Karpas-422 (cell line): ENCODE results near the gene NKD1. TPM values are rescaled to one million over a fixed set of nuclear protein-coding genes. Genes with fewer than 3 reads are reported as not detected.

Experiments used
- DNase-seq: peaks from one replicate; pipeline ENCODE4 v3.0.0-alpha.2; 2015
- H2AFZ ChIP-seq: fragments of 200-600 bp; sonication (generic); 2 replicates; pipeline ENCODE4 v1.6.1; 2014; ENCODE audit warnings: antibody characterized with exemption, low read length, mixed read lengths
- H3K27ac ChIP-seq: fragments of 200-600 bp; sonication (generic); 2 replicates; pipeline ENCODE4 v1.5.1; 2014; ENCODE audit warnings: mild to moderate bottlenecking, low read length, moderate library complexity
- H3K27me3 ChIP-seq: fragments of 200-600 bp; sonication (generic); 2 replicates; pipeline ENCODE4 v1.6.1; 2014; ENCODE audit warnings: low read length, mixed read lengths
- H3K36me3 ChIP-seq: fragments of 200-600 bp; sonication (generic); 2 replicates; pipeline ENCODE4 v1.6.1; 2014; ENCODE audit warnings: low read length, mixed read lengths; ENCODE audit not compliant: insufficient read depth
- H3K4me1 ChIP-seq: fragments of 200-600 bp; sonication (generic); 2 replicates; pipeline ENCODE4 v1.6.1; 2014; ENCODE audit warnings: mild to moderate bottlenecking, low read length, mixed read lengths
- H3K4me2 ChIP-seq: fragments of 200-600 bp; sonication (generic); 2 replicates; pipeline ENCODE4 v1.6.1; 2014; ENCODE audit warnings: low read length, low read depth, mild to moderate bottlenecking; ENCODE audit not compliant: poor library complexity, severe bottlenecking
- H3K4me3 ChIP-seq: fragments of 200-600 bp; sonication (generic); 2 replicates; pipeline ENCODE4 v1.5.1; 2014; ENCODE audit warnings: mild to moderate bottlenecking, antibody characterized with exemption, low read length, mixed read lengths
- H3K79me2 ChIP-seq: fragments of 200-600 bp; sonication (generic); 2 replicates; pipeline ENCODE4 v1.6.1; 2014; ENCODE audit warnings: mild to moderate bottlenecking, low read length, mixed read lengths
- H3K9ac ChIP-seq: fragments of 200-600 bp; sonication (generic); 2 replicates; pipeline ENCODE4 v1.6.0; 2014; ENCODE audit warnings: low read length
- H3K9me2 ChIP-seq: fragments of 200-600 bp; sonication (generic), shearing (Covaris generic); replicated peaks from 2 replicates; pipeline ENCODE4 v1.6.0; 2014; ENCODE audit warnings: mild to moderate bottlenecking, low read length, moderate library complexity; ENCODE audit not compliant: insufficient read depth
- H3K9me3 ChIP-seq: fragments of 300-700, 200-600 bp; sonication (generic); 2 replicates; pipeline ENCODE4 v1.6.1; 2014; ENCODE audit warnings: low read length, mixed read lengths
- H4K20me1 ChIP-seq: fragments of 200-600 bp; sonication (generic); 2 replicates; pipeline ENCODE4 v1.6.1; 2014; ENCODE audit warnings: mild to moderate bottlenecking, antibody characterized with exemption, low read length, low read depth; ENCODE audit not compliant: insufficient read depth
- total RNA-seq: library from RNA; depleted of rRNA; stranded (reverse); fragments of >200 nt; shearing (Covaris generic); gene quantifications from 2 replicates; pipeline ENCODE4 v1.2.3, GENCODE V29; 2014; ENCODE audit warnings: low replicate concordance

The NKD1 gene
- total RNA-seq, 1 experiment from 2014 or later, result not detected

- no peak for DNase-seq
- Histone ChIP-seq H3K4me1 (no peaks in the 10 kb centered on the region), H2AFZ (no peak overlapping the region), H3K4me3 (no peak overlapping the region), H3K4me2 (no peak overlapping the region), H3K9ac (no peak overlapping the region), H3K79me2 (no peaks in the 10 kb centered on the region), H4K20me1 (no peaks in the 10 kb centered on the region), H3K9me3 (no peaks in the 10 kb centered on the region), H3K9me2 (no peaks in the 10 kb centered on the region), H3K27ac (no peak overlapping the region), H3K27me3 (no peaks in the 10 kb centered on the region), H3K36me3 (no peaks in the 10 kb centered on the region)
Measured at GRCh38 chr16:50646345-50646744, 98.1 kb downstream of the NKD1 start.

GRCh38 chr16:50651835-50652438 lies 103.7 kb downstream of the NKD1 start:
- no peak overlapping the region for H3K9ac ChIP-seq
- H3K4me3 ChIP-seq, result no peak overlapping the region
- no peaks in the 10 kb centered on the region for H3K27me3 ChIP-seq
- H3K4me2 ChIP-seq, result no peak overlapping the region
- H3K9me3 ChIP-seq, result no peaks in the 10 kb centered on the region
- H3K4me1 ChIP-seq, result no peaks in the 10 kb centered on the region
- no peaks in the 10 kb centered on the region for H4K20me1 ChIP-seq
- no peak overlapping the region for H2AFZ ChIP-seq
- peak; percentile 61 for DNase-seq
- no peaks in the 10 kb centered on the region for H3K9me2 ChIP-seq
- H3K36me3 ChIP-seq, result no peaks in the 10 kb centered on the region
- H3K27ac ChIP-seq, result no peak overlapping the region
- H3K79me2 ChIP-seq, result no peaks in the 10 kb centered on the region

GRCh38 chr16:50652836-50653425 lies 104.7 kb downstream of the NKD1 start:
- H3K4me2 ChIP-seq, result no peak overlapping the region
- H3K9me2 ChIP-seq, result no peaks in the 10 kb centered on the region
- H3K4me3 ChIP-seq, result no peak overlapping the region
- H3K4me1 ChIP-seq, result no peaks in the 10 kb centered on the region
- H3K79me2 ChIP-seq, result no peaks in the 10 kb centered on the region
- H3K27me3 ChIP-seq, result no peaks in the 10 kb centered on the region
- H2AFZ ChIP-seq, result no peak overlapping the region
- no peak for DNase-seq
- H4K20me1 ChIP-seq, result no peaks in the 10 kb centered on the region
- H3K9ac ChIP-seq, result no peak overlapping the region
- no peaks in the 10 kb centered on the region for H3K9me3 ChIP-seq
- H3K27ac ChIP-seq, result no peak overlapping the region
- no peaks in the 10 kb centered on the region for H3K36me3 ChIP-seq

DNA sequence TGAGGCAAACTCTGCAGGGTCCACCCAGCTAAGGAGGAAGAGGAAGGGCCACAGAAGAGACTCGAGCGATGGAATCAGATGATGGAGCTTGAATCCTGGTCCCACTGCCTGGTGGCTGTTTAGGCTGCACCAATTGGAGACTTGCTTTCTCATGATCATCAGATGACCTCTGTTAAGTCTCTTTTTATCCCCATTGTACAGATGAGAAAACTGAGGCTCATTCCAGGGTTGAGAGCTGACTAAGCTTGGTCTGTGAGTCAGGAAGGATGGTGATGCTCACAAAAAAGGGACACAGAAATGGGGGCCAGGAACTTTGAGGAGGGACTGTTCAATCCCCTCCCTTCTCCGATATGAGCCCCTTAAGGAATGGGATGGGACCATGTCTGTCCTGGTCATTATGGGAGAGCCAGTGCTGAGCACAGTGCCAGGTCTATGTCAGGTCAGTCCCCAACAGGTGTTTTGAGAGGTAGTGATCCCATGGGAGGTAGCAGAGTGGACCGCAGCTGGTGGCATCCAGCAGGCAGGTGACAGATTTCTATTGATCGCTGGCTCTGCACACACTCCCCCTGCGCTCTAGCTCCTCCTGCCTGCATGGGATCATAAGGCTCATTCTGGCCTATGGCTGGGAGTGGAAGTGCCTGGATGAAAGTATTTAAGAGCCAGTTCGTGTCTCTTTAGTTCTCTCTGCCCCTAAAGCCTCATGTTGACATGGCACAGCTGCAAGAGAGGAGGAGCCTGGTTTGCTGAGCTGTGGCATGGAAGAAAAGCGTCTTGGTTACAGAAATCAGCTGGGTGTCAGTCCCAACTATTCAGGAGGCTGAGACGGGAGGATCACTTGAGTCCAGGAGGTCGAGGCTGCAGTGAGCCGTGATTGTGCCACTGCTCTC lies 105.7 kb downstream of the NKD1 start:
- H2AFZ ChIP-seq, result no peak overlapping the region
- DNase-seq, result no peak
- no peaks in the 10 kb centered on the region for H3K9me2 ChIP-seq
- H3K36me3 ChIP-seq, result no peaks in the 10 kb centered on the region
- H3K4me3 ChIP-seq, result no peak overlapping the region
- H3K4me1 ChIP-seq, result no peaks in the 10 kb centered on the region
- H3K9ac ChIP-seq, result no peak overlapping the region
- H3K27ac ChIP-seq, result no peak overlapping the region
- H4K20me1 ChIP-seq, result no peaks in the 10 kb centered on the region
- H3K27me3 ChIP-seq, result no peaks in the 10 kb centered on the region
- H3K79me2 ChIP-seq, result no peaks in the 10 kb centered on the region
- no peak overlapping the region for H3K4me2 ChIP-seq
- H3K9me3 ChIP-seq, result no peaks in the 10 kb centered on the region

DNA sequence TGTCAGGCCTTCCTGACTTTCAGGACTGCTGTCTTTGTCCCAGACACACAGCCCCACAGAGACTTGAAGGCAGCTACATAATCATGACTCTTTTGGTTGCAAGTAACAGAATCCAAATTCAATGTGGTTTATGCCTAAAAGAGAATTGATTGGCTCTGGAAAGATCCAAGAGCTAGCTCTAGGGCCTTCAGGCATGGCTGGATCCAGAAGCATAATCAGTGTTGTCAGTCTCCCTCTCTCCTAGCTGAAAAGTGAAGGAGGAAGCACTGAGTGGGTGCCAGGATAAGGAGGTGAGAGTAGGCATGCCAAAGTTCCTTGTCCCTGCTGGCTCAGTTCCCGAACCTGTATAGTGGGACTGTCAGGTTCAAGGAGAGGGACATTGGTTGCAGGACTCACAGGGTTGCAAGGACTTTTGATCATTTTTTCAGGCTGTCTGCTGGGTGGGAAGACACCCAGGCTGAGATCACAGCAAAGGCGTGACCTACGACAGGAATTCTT lies 107.4 kb downstream of the NKD1 start:
- Histone ChIP-seq H3K36me3 (no peaks in the 10 kb centered on the region), H3K79me2 (no peaks in the 10 kb centered on the region), H3K9ac (no peak overlapping the region), H3K27me3 (no peaks in the 10 kb centered on the region), H3K9me3 (no peaks in the 10 kb centered on the region), H4K20me1 (no peaks in the 10 kb centered on the region), H3K27ac (no peak overlapping the region), H3K4me3 (no peak overlapping the region), H3K9me2 (no peaks in the 10 kb centered on the region), H3K4me1 (no peaks in the 10 kb centered on the region), H2AFZ (no peak overlapping the region), H3K4me2 (no peak overlapping the region)
- no peak for DNase-seq

DNA sequence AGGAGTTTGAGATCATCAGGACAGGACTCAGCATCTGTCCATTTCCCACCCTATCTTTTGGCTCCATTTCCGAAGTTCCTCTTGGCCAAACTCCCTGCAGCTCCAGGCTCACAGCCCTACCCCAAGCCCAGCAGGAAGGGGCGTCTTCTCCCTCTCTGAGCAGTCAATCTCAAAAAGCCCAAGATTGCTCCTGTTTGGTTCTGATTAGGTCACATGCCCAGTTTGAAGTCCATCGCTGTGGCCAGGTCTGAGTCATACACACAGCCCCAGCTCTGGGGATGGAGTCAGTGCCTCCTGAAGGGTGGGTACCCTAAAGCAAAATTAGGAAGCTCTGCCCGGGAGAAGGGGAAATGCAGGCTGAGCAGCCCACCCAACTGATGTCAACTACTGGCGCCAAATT lies 109.0 kb downstream of the NKD1 start:
- Histone ChIP-seq H4K20me1 (no peaks in the 10 kb centered on the region), H3K27ac (no peak overlapping the region), H2AFZ (no peak overlapping the region), H3K27me3 (no peaks in the 10 kb centered on the region), H3K9me3 (no peaks in the 10 kb centered on the region), H3K9ac (no peak overlapping the region), H3K79me2 (no peaks in the 10 kb centered on the region), H3K4me1 (no peaks in the 10 kb centered on the region), H3K4me3 (no peak overlapping the region), H3K9me2 (no peaks in the 10 kb centered on the region), H3K36me3 (no peaks in the 10 kb centered on the region), H3K4me2 (no peak overlapping the region)
- DNase-seq, result no peak

DNA sequence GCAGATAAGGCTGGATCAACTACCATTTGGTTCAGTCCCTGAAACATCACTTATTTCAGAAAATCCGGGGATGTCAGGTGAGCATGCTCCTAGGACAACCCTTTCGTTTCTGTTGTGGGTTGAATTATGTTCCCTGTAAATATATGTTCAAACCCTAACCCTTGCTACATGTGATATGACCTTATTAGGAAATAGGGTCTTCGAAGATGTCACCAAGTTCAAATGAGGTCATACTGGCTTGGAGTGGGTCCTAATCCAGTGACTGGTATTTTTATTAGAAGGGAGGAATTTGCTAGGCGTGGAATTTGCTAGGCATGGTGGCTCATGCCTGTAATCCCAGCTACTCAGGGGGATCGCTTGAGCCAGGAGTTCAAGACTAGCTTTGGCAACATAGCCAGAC lies 111.6 kb downstream of the NKD1 start:
- Histone ChIP-seq H3K79me2 (no peaks in the 10 kb centered on the region), H3K27ac (no peak overlapping the region), H2AFZ (no peak overlapping the region), H3K4me3 (no peak overlapping the region), H3K9ac (no peak overlapping the region), H4K20me1 (no peaks in the 10 kb centered on the region), H3K4me1 (no peaks in the 10 kb centered on the region), H3K4me2 (no peak overlapping the region), H3K36me3 (no peaks in the 10 kb centered on the region), H3K9me2 (no peaks in the 10 kb centered on the region), H3K27me3 (no peaks in the 10 kb centered on the region), H3K9me3 (no peaks in the 10 kb centered on the region)
- no peak for DNase-seq

- H3K27ac ChIP-seq, result no peak overlapping the region
- no peak for DNase-seq
- no peaks in the 10 kb centered on the region for H4K20me1 ChIP-seq
- no peaks in the 10 kb centered on the region for H3K9me2 ChIP-seq
- H3K4me1 ChIP-seq, result no peaks in the 10 kb centered on the region
- no peaks in the 10 kb centered on the region for H3K27me3 ChIP-seq
- H2AFZ ChIP-seq, result no peak overlapping the region
- H3K79me2 ChIP-seq, result no peaks in the 10 kb centered on the region
- H3K4me2 ChIP-seq, result no peak overlapping the region
- H3K9me3 ChIP-seq, result no peaks in the 10 kb centered on the region
- no peak overlapping the region for H3K4me3 ChIP-seq
- no peaks in the 10 kb centered on the region for H3K36me3 ChIP-seq
- no peak overlapping the region for H3K9ac ChIP-seq
Measured at GRCh38 chr16:50662306-50662940, 114.2 kb downstream of the NKD1 start.
